Liver (tissue), 9 donors: ENCODE results near the gene ELAC2. TPM values are rescaled to one million over a fixed set of nuclear protein-coding genes. Genes with fewer than 3 reads are reported as not detected.

Source experiments
- DNase-seq: peaks from one replicate; pipeline ENCODE4 v3.0.0-alpha.2; 2017; ENCODE audit warnings: low spot score
- H3K27ac ChIP-seq, 2 donors: one replicate each; pipeline ENCODE4 v1.7.0; 2013; ENCODE audit warnings: inconsistent platforms in 2 of 2, low read length in 2 of 2, control low read depth in 1 of 2, low read depth in 1 of 2, mild to moderate bottlenecking in 1 of 2
- H3K27me3 ChIP-seq, 4 donors: one replicate each; pipeline versions ENCODE4 v1.6.1 to v1.7.0; 2013; ENCODE audit warnings: low read length in 3 of 4, inconsistent platforms in 1 of 4, mild to moderate bottlenecking in 1 of 4, moderate library complexity in 1 of 4; ENCODE audit not compliant: control insufficient read depth in 4 of 4, insufficient read depth in 4 of 4
- H3K36me3 ChIP-seq, 4 donors: one replicate each; pipeline versions ENCODE4 v1.6.1 to v1.7.0; 2013; ENCODE audit warnings: low read length in 3 of 4, mild to moderate bottlenecking in 3 of 4, low read depth in 1 of 4, moderate library complexity in 1 of 4; ENCODE audit not compliant: control insufficient read depth in 4 of 4, insufficient read depth in 3 of 4
- H3K4me1 ChIP-seq, 4 donors: one replicate each; pipeline versions ENCODE4 v1.6.1 to v1.7.0; 2013; ENCODE audit warnings: low read length in 3 of 4, mild to moderate bottlenecking in 3 of 4, moderate library complexity in 1 of 4; ENCODE audit not compliant: control insufficient read depth in 4 of 4, insufficient read depth in 4 of 4
- H3K4me3 ChIP-seq, 3 donors: one replicate each; pipeline versions ENCODE4 v1.6.1 to v1.7.0; 2013; ENCODE audit warnings: low read length in 3 of 3, control low read depth in 1 of 3, low read depth in 1 of 3, mild to moderate bottlenecking in 1 of 3
- H3K9ac ChIP-seq, 2 donors: one replicate each; pipeline ENCODE4 v1.7.0; 2013; ENCODE audit warnings: low read length in 2 of 2, mild to moderate bottlenecking in 2 of 2, moderate library complexity in 2 of 2, control low read depth in 1 of 2, low read depth in 1 of 2
- H3K9me3 ChIP-seq, 4 donors: one replicate each; pipeline versions ENCODE4 v1.6.1 to v1.7.0; 2013; ENCODE audit warnings: low read length in 3 of 4; ENCODE audit not compliant: control insufficient read depth in 4 of 4
- EGR1 ChIP-seq, 2 donors: IDR thresholded peaks; 2 replicates each; pipeline ENCODE4 v1.6.1; 2016 to 2018; ENCODE audit warnings: antibody characterized with exemption in 2 of 2, low read depth in 2 of 2
- FOXA1 ChIP-seq: IDR thresholded peaks from 2 replicates; pipeline ENCODE4 v1.6.1; 2016; ENCODE audit warnings: antibody characterized with exemption
- FOXA2 ChIP-seq: IDR thresholded peaks from 2 replicates; pipeline ENCODE4 v1.6.1; 2016; ENCODE audit warnings: antibody characterized with exemption
- GABPA ChIP-seq, 2 donors: IDR thresholded peaks in 1 of 2; conservative IDR thresholded peaks in 1 of 2; 2 replicates each; pipeline ENCODE4 v1.6.1; 2016; ENCODE audit warnings: antibody characterized with exemption in 2 of 2, mild to moderate bottlenecking in 1 of 2, moderate library complexity in 1 of 2
- HNF4A ChIP-seq, 2 donors: conservative IDR thresholded peaks; 2 replicates each; pipeline ENCODE4 v1.6.1; 2016; ENCODE audit warnings: antibody characterized with exemption in 2 of 2, mild to moderate bottlenecking in 2 of 2
- HNF4G ChIP-seq: IDR thresholded peaks from 2 replicates; pipeline ENCODE4 v1.6.1; 2016; ENCODE audit warnings: antibody characterized with exemption
- JUND ChIP-seq, 2 donors: IDR thresholded peaks; 2 replicates each; pipeline ENCODE4 v1.6.1; 2016; ENCODE audit warnings: antibody characterized with exemption in 2 of 2
- RAD21 ChIP-seq, 2 donors: IDR thresholded peaks; 2 replicates each; pipeline ENCODE4 v1.6.1; 2016; ENCODE audit warnings: antibody characterized with exemption in 2 of 2, mild to moderate bottlenecking in 2 of 2
- RXRA ChIP-seq, 2 donors: IDR thresholded peaks; 2 replicates each; pipeline ENCODE4 v1.6.1; 2017 to 2018; ENCODE audit warnings: antibody characterized with exemption in 2 of 2, mild to moderate bottlenecking in 1 of 2
- SP1 ChIP-seq: IDR thresholded peaks from 2 replicates; pipeline ENCODE4 v1.6.1; 2018; ENCODE audit warnings: antibody characterized with exemption, mild to moderate bottlenecking
- TAF1 ChIP-seq: conservative IDR thresholded peaks from 2 replicates; pipeline ENCODE4 v1.6.1; 2016; ENCODE audit warnings: antibody characterized with exemption, mild to moderate bottlenecking
- YY1 ChIP-seq: IDR thresholded peaks from 2 replicates; pipeline ENCODE4 v1.6.1; 2016; ENCODE audit warnings: antibody characterized with exemption, mild to moderate bottlenecking
- WGBS: extraction: QIAGEN DNeasy Blood & Tissue Kit; methylation state at CpG from one replicate; pipeline ENCODE4 v1.1.7; 2013; 5-methylcytosine and 5-hydroxymethylcytosine counted together
- polyA plus RNA-seq, 2 donors: library from polyadenylated mRNA; stranded (reverse) in 1 of 2; unstranded in 1 of 2; fragments of 200-250 nt in 1 of 2; fragments of >200 nt in 1 of 2; fragmentation: Nextera tagmentation in 1 of 2; extraction: Ambion mirVana in 1 of 2; gene quantifications; one replicate each; pipeline versions ENCODE4 v1.2.1 to v1.2.3, GENCODE V29; 2013 to 2015
- total RNA-seq, 2 donors: library from RNA; depleted of rRNA; stranded (reverse); fragments of >200 nt; gene quantifications; one replicate each; pipeline ENCODE4 v1.2.3, GENCODE V29; 2014
- TF ChIP-seq, protein P1 (sequence below): IDR thresholded peaks from 2 replicates; pipeline ENCODE4 v1.6.1; 2016; ENCODE audit warnings: antibody characterized with exemption
- TF ChIP-seq, protein P2 (sequence below): fragments of 150-350 bp; IDR thresholded peaks from 2 replicates; pipeline ENCODE4 v1.5.1; 2017; ENCODE audit warnings: improper control_type of control experiment, low read depth, low read length; ENCODE audit not compliant: missing input control
- TF ChIP-seq, protein P3 (sequence below): IDR thresholded peaks from 2 replicates; pipeline ENCODE4 v1.6.1; 2016; ENCODE audit warnings: antibody characterized with exemption, mild to moderate bottlenecking
- TF ChIP-seq, protein P4 (sequence below): IDR thresholded peaks from 2 replicates; pipeline ENCODE4 v1.6.1; 2016; ENCODE audit warnings: antibody characterized with exemption
- TF ChIP-seq, protein P5 (sequence below): IDR thresholded peaks from 2 replicates; pipeline ENCODE4 v1.6.1; 2016; ENCODE audit warnings: antibody characterized with exemption
- donor health status: healthy.
- donor health status: healthy.
- donor health status: healthy.
- donor health status: healthy.
- donor health status: healthy.

The ELAC2 gene
- total and polyA plus RNA-seq, 4 donors = 26.5 to 54.1 (median 36.2) TPM

DNA sequence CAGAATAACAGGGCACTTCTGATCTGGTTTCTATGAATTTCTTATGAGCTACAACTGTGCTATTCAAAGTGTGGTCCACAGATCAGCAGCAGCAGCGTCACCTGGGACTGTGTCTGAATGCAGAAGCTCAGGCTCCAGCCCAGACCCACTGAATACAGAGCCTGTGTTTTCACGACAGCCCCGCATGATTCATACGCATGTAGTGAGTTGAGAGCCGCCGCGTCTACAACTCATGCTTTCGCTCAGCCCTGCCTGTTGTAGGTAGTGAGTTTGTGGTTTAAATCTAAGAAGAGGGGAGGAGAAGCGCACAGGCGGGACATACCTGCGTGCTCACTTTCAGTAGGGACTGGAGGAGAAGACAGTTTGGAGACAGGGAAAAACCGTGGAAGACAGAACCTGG lies 28.5 kb upstream of the ELAC2 start:
- Histone ChIP-seq H3K27me3 (peaks cover 0 to 7% (median 1%) of the 10 kb centered on the region in 4 donors), H3K9me3 (no peaks in the 10 kb centered on the region), H3K9ac (no peak overlapping the region), H3K36me3 (no peaks in the 10 kb centered on the region), H3K27ac (no peak overlapping the region), H3K4me1 (no peaks in the 10 kb centered on the region), H3K4me3 (no peak overlapping the region)
- 82% methylated on average over 12 of the region's 12 CpGs for WGBS
- no peak for DNase-seq
- TF ChIP-seq GABPA (IDR thresholded peaks at IDR 0.05 in 1 of 2, conservative IDR thresholded peaks at IDR 0.05 in 1 of 2) = no peak
- TF ChIP-seq SP1 = no peak
- TF ChIP-seq, protein P1, sequence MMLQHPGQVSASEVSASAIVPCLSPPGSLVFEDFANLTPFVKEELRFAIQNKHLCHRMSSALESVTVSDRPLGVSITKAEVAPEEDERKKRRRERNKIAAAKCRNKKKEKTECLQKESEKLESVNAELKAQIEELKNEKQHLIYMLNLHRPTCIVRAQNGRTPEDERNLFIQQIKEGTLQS = no peak
- TF ChIP-seq, protein P2, sequence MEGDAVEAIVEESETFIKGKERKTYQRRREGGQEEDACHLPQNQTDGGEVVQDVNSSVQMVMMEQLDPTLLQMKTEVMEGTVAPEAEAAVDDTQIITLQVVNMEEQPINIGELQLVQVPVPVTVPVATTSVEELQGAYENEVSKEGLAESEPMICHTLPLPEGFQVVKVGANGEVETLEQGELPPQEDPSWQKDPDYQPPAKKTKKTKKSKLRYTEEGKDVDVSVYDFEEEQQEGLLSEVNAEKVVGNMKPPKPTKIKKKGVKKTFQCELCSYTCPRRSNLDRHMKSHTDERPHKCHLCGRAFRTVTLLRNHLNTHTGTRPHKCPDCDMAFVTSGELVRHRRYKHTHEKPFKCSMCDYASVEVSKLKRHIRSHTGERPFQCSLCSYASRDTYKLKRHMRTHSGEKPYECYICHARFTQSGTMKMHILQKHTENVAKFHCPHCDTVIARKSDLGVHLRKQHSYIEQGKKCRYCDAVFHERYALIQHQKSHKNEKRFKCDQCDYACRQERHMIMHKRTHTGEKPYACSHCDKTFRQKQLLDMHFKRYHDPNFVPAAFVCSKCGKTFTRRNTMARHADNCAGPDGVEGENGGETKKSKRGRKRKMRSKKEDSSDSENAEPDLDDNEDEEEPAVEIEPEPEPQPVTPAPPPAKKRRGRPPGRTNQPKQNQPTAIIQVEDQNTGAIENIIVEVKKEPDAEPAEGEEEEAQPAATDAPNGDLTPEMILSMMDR = no peak
- TF ChIP-seq HNF4A (conservative IDR thresholded peaks at IDR 0.05) = no peak
- no peak for TF ChIP-seq FOXA1
- no peak for TF ChIP-seq RXRA (IDR thresholded peaks at IDR 0.05)
- TF ChIP-seq HNF4G = no peak
- TF ChIP-seq TAF1 = no peak
- TF ChIP-seq FOXA2 = no peak
- TF ChIP-seq, protein P3, sequence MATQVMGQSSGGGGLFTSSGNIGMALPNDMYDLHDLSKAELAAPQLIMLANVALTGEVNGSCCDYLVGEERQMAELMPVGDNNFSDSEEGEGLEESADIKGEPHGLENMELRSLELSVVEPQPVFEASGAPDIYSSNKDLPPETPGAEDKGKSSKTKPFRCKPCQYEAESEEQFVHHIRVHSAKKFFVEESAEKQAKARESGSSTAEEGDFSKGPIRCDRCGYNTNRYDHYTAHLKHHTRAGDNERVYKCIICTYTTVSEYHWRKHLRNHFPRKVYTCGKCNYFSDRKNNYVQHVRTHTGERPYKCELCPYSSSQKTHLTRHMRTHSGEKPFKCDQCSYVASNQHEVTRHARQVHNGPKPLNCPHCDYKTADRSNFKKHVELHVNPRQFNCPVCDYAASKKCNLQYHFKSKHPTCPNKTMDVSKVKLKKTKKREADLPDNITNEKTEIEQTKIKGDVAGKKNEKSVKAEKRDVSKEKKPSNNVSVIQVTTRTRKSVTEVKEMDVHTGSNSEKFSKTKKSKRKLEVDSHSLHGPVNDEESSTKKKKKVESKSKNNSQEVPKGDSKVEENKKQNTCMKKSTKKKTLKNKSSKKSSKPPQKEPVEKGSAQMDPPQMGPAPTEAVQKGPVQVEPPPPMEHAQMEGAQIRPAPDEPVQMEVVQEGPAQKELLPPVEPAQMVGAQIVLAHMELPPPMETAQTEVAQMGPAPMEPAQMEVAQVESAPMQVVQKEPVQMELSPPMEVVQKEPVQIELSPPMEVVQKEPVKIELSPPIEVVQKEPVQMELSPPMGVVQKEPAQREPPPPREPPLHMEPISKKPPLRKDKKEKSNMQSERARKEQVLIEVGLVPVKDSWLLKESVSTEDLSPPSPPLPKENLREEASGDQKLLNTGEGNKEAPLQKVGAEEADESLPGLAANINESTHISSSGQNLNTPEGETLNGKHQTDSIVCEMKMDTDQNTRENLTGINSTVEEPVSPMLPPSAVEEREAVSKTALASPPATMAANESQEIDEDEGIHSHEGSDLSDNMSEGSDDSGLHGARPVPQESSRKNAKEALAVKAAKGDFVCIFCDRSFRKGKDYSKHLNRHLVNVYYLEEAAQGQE = no peak
- no peak for TF ChIP-seq YY1
- TF ChIP-seq RAD21 (IDR thresholded peaks at IDR 0.05) = no peak
- TF ChIP-seq, protein P4, sequence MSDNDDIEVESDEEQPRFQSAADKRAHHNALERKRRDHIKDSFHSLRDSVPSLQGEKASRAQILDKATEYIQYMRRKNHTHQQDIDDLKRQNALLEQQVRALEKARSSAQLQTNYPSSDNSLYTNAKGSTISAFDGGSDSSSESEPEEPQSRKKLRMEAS = no peak
- no peak for TF ChIP-seq JUND (IDR thresholded peaks at IDR 0.05)
- no peak for TF ChIP-seq EGR1 (IDR thresholded peaks at IDR 0.05; ENCODE audit: low read depth in 2 of 2)
- TF ChIP-seq, protein P5, sequence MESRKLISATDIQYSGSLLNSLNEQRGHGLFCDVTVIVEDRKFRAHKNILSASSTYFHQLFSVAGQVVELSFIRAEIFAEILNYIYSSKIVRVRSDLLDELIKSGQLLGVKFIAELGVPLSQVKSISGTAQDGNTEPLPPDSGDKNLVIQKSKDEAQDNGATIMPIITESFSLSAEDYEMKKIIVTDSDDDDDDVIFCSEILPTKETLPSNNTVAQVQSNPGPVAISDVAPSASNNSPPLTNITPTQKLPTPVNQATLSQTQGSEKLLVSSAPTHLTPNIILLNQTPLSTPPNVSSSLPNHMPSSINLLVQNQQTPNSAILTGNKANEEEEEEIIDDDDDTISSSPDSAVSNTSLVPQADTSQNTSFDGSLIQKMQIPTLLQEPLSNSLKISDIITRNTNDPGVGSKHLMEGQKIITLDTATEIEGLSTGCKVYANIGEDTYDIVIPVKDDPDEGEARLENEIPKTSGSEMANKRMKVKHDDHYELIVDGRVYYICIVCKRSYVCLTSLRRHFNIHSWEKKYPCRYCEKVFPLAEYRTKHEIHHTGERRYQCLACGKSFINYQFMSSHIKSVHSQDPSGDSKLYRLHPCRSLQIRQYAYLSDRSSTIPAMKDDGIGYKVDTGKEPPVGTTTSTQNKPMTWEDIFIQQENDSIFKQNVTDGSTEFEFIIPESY = no peak
